Activated CD8-positive, alpha-beta memory T cell treated with anti-CD3 and anti-CD28 coated beads for 1 hour (primary cell): ENCODE results near the gene VPS45.
A peak's percentile ranks its signal among the peaks of the same experiment; 100 is the strongest.
"Not testable (repeated sequence)": the region's sequence is repeated elsewhere in the genome, so short reads cannot be mapped to it uniquely, and the experiment has no call there.

ENCODE experiments used
- DNase-seq, 2 donors: peaks; one replicate each; pipeline ENCODE4 v3.0.0-alpha.2; 2020; ENCODE audit warnings: low read depth in 1 of 2; ENCODE audit errors: extremely low read depth in 1 of 2

VPS45 gene

DNA sequence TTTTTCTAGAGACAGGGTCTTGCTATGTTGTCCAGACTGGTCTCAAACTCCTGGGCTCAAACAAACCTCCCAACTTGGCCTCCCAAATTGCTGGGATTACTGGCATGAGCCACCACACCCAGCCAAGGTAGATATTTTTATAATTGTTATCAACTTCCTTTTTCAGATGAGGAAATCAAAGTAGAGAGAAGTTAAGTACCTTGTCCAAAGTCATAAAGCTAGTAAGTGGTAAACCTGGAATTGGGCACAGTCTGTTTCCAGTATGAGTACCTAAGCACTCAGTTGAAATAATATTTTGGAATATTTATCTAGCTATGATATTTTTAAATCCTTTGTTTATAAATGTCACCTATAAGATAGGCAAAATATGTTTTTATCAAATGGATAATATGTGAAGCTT is 59.9 kb downstream of the VPS45 start:
- DNase-seq: no peak

- no peak for DNase-seq
Observed at GRCh38 chr1:150127868-150128267, 60.3 kb downstream of the VPS45 start.

- no peak for DNase-seq
Observed at GRCh38 chr1:150132372-150132771, 64.8 kb downstream of the VPS45 start.

GRCh38 chr1:150134537-150134936 is 67.0 kb downstream of the VPS45 start:
- DNase-seq: no peak

GRCh38 chr1:150135400-150135799 is 67.8 kb downstream of the VPS45 start:
- not testable (repeated sequence) for DNase-seq

- no peak for DNase-seq
Observed at GRCh38 chr1:150138044-150138443, 70.5 kb downstream of the VPS45 start.

DNA sequence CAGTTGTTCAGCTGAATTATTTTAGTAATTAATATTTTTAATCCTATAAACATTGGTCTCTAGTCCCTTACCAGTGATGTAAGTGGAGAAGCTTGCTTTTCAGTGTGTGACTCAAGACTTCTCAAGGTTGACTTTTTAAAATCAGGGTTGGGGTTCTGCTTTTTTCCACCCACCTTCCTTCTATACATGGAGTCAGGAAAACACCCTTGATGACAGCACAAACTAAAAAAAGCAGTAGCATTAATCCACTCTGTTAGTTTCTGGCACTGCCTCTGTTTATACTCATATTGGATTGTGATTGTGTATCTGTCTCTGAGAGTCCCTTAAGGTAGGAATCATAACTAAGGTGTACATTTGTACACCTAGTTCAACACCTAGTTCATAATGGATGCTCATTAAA is 73.9 kb downstream of the VPS45 start:
- DNase-seq: no peak

GRCh38 chr1:150142083-150142482 is 74.5 kb downstream of the VPS45 start:
- no peak for DNase-seq

DNA sequence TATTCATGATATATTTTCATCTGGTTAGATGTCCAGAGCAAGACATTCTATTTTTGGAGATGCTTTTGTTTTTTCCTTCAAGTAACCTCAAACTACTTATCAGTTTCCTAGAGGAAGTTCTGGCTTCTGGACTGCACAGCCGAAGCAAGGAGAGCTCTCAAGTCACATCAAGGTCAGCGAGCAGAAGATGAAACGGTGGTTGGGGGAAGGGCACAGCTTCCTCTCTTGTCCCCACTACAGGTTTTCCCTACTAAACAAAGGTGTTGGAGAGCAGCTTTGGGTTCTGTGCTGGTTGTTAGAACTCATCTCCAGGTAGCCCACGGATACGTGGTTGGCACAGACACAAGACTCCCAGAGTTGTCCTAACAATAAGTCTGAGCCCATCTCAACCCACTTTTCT is 77.0 kb downstream of the VPS45 start:
- no peak for DNase-seq

DNA sequence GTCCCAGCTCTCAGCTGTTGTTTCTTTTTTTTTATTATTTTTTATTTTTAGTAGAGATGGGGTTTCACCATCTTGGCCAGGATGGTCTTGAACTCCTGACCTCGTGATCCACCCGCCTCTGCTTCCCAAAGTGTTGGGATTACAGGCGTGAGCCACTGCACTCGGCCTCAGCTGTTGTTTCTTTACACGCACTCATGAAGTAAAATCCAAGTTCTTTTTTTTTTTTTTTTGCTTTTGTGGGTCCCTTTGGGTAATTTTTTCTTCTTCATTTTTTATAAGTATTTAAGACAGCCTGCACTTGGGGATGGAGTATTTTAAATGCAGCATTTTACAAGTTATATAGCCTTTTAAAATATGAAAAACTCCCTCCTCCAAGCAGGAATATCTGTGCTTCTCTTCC is 78.4 kb downstream of the VPS45 start:
- not testable (repeated sequence) for DNase-seq

DNA sequence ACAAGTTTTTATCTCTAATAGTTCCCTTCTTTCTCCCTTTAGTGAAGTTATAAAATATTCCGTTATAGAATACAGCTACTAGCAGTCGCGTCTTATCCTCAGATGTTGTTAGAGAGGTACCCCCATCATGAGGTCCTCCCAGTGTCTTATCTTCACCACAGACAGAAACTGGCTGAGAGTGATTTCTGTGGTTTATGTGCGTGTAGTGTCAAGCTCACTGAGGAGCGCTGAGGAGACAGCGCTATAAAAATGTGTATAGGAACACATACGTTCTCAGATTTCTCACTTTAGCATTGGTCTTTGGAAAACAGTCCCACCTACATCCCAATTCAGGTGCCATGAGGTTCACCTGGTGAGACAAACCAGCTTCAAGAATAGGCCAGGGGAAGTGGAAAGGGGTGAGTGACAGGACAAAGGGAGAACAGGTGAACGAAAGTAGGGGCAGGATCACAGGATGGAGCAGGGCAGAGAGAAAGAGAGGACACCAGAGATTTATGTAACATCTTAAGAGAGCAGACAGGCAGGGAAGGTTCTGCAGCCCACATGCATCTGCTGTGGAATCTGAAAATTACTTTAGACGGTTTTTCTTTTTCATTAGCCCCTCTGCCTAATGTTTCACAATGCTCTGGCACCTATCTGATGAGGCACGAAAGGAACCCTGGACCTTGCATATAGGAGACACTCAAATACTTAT is 79.4 kb downstream of the VPS45 start:
- DNase-seq: no peak

- no peak for DNase-seq
Observed at GRCh38 chr1:150148837-150149270, 81.3 kb downstream of the VPS45 start.

DNA sequence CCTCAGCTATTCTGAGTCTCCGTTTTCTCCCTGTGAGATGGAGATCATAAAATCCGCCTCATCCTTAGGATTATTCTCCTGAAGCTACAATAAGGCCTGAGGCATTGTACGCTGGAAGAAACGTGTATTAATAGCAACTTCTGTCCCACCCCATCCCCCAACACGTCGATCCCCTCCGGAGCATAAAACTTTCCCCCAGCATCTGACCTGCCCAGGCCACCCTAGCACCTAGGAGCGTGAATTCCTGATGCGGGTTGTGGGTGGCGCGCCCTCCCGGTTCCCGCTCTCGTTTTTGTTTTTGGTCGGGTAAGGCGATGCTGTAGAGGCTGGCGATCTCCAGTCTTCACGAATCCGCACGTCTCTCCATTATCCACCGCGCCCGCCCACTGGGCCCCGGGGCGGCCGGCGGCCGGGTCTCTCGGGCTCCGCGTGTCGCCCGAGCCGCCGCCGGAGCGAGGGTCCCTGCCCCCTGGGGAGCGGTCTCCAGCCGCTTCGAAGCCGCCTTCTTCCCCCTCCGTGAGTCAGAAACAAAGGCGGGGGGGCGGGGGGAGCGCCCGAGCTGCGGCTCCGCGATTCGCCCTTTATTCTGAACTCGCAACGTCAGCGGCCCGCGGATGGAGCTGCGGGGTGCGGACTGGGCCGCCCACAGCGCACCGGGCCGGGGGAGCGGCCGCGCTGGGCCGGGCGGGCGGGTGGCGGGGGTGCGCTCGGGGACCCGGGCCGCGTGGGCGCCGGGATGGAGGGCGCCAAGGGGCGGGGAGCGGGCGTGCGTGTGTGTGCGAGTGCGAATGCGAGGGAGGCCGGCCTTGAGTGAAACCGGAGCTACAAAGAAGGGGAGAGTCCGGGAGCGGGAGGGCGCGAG is 81.9 kb downstream of the VPS45 start, which contains the start of gene PLEKHO1:
Gene PLEKHO1, plus strand, starts transcription at position 646 of the 862 bp plus-strand sequence. CDS start 342 bp downstream, outside the sequence.
- DNase-seq: peak; percentile 55 to 79

DNA sequence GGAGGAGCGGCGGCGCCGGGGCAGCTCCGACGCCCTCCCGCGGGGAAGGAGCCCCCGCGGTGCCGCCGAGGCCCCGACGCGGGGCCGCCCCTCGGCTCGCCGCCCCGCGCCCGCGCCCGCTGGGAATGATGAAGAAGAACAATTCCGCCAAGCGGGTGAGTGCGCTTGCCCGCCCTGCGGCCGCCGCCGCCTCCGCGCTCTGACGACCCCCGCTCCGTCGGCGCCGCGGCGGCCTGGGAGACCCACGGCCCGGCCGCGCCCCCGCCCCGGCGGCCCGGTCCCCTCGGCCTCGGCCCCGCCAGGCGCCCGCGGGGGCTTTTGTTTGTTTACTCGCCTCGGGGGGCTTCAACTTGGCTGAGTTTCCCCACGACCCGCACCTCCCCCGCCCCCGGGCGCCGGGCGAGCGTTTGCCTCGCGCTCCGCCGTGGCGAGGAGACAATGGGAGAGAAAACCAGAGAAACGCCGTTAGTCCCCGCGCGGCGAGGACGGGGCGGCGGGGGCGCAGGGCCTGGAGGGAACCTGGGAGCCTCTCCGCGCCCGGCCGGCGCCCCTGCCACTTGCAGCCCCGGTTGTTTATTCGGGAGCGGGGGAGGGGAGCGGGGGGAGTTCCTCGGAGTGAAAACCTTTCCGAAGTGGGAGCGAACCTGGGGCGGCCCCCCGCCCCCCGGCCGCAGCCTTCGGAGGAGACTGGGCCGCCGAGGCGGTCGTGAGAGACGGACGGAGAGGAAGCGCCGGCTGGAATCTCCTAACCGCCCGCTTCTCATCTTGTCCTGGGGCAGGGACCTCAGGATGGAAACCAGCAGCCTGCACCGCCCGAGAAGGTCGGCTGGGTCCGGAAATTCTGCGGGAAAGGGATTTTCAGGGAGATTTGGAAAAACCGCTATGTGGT is 82.8 kb downstream of the VPS45 start:
- no peak for DNase-seq

- DNase-seq: peak; percentile 34 to 61
Observed at GRCh38 chr1:150151291-150152181, 84.0 kb downstream of the VPS45 start.

DNA sequence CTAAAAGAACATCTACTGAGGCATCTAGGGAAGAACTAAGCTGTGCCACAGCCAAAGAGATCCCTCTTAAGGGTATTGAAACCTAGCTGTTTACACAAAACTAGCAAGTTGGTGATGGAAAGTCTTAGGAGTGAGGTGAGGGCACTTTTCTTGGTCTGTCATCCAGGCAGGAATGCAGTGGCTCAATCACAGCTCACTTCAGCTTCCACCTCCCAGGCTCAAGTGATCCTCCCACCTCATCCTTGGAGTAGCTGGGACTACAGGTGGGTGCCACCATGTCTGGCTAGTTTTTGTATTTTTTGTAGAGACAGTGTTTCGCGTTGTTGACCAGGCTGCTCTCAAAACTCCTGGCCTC is 84.6 kb downstream of the VPS45 start:
- DNase-seq: no peak

GRCh38 chr1:150152772-150153456 is 85.3 kb downstream of the VPS45 start:
- no peak for DNase-seq

GRCh38 chr1:150154143-150154542 is 86.6 kb downstream of the VPS45 start:
- no peak for DNase-seq

GRCh38 chr1:150155413-150156071 is 88.0 kb downstream of the VPS45 start:
- DNase-seq: no peak
